ENCODE data around the gene TAS2R3.

Gene TAS2R3

DNA sequence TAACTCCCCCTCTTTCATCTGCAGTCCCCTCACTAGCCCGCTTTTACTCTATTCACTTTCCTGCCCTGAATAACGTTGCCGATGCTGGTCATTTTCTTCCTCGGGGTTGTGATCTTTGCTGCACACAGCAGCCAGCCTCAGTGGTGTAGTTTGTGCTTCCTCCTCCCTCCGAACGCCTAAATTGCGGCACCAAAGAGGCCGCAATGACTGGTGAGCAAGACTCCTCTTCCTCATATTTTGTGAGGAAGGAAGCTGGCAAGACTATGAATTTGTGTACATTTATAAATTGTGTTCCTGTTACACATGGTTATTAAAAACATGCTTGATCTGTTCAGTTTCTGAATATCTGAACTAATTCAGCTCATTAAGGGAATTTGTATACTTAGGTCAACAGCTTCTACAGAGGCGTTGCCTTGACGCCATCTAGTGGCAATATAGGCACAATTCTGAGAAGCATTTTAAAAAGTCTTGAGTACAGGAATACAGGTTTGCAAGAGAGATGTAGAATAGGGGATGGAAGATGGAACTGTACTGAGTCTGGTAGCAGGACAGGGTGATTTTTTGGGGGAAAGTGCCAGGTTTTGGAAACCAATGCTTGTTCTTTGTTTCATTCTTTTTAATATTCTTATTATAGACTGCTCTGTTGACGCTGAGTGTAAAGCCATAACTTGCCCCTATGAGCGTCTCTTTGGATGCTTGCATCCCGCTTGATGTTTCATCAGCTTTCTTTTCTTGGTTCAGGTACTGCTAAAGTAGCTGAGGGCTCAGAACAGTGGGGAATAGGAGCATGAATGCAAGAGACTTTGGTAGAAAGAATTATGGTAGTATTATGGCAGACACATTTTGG lies 22.0 kb downstream of the TAS2R3 start:
- peak in 1 of 3 donors; percentile 2 for DNase-seq (ENCODE audit: low read depth in 3 of 3, low spot score in 1 of 3)

DNA sequence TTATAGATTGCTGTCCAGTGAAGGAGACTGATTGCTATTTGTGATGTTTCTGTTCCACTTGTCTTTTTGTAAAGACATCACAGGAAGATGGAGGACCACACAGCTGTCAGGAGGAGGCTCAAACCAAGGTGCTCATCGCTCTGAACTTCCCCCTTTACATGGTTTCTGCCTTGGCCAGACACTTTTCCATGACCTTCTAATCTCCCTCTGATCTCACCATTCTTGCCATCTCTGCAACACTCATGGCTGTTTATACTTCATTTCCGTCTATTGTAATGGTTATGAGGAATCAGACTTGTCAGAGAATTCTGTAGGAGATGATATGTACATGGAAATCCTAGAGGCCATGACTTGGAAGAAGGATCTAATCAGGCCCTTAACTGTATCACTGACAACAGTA lies 24.4 kb downstream of the TAS2R3 start:
- DNase-seq (ENCODE audit: low read depth in 3 of 3, low spot score in 1 of 3) = no peak

DNA sequence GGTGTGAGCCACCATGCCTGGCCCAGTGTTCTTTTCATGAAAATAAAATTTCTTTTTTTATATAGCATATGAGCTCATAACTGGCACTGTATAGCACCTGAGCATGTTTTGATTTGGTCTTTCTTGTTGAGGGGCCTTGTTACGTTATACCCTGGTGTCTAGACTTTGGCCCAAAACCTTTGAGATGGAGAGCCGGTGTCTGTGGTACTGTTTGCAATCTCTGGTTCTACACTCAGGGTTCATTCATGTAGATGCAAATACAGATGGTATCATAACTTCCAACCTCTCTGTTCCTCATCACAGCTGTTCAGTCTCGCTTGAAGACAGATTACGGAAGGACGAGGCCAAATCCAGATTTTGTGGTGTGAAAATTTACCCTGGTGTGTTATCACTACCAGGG lies 26.0 kb downstream of the TAS2R3 start, which contains the start of gene TAS2R5:
TSS of gene TAS2R5 (plus strand) at position 301 of the 400 bp plus-strand sequence. CDS start 145 bp downstream, outside the sequence.
- no peak for DNase-seq (ENCODE audit: low read depth in 3 of 3, low spot score in 1 of 3)

DNA sequence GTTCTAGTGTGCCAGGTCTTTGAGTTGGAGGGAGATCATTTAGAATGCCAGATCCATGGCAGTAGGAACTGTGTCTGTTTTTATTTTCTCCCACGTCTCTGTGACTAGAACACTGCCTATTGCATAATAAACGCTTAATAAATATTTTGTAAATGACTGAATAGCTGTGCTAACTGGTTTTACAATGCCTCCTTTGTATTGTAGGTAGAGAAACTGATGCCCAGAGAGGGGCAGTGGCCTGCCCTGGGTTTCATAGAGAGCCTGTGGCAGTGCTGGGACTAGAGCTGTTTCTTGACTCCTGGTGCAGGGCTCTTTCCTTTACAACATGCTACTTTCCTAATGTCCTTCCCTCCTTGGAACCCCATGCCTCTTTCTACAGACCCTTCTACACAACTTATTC lies 28.6 kb downstream of the TAS2R3 start:
- DNase-seq (ENCODE audit: low read depth in 3 of 3, low spot score in 1 of 3) = no peak

Data from stimulated activated CD4-positive, alpha-beta T cell treated with anti-CD3 and anti-CD28 coated beads, TNF-alpha, amount 100 ng/mL, for 1 hour (primary cell).